Hematopoietic multipotent progenitor cell (in vitro differentiated cells): ENCODE measurements around the gene GART. TPM values are rescaled to one million over a fixed set of nuclear protein-coding genes. Genes with fewer than 3 reads are reported as not detected.
A peak's percentile ranks its signal among the peaks of the same experiment; 100 is the strongest.
"Not testable (repeated sequence)": the region's sequence is repeated elsewhere in the genome, so short reads cannot be mapped to it uniquely, and the experiment has no call there.

Source experiments
- DNase-seq, 3 donors: peaks; one replicate each; pipeline ENCODE4 v3.0.0-alpha.2; 2011 to 2015; ENCODE audit warnings: low read depth in 2 of 3, low spot score in 2 of 3
- total RNA-seq: library from RNA; depleted of rRNA; stranded (reverse); fragments of >200 nt; gene quantifications from one replicate; pipeline ENCODE4 v1.2.3, GENCODE V29; 2012

GART gene
- 37.7 TPM for total RNA-seq

GRCh38 chr21:33541756-33542639 is at the start of gene GART:
Gene GART (minus strand): TSS chr21:33542117. CDS start chr21:33539315, 2,802 bp downstream.
- DNase-seq = peak; percentile 55 to 83 (median 81)

- DNase-seq = peak; percentile 79 to 84 (median 83)
These were observed 46.8 kb upstream of the GART start, which contains the start of gene DONSON for GRCh38 chr21:33588485-33589335. Gene DONSON (minus strand): TSS chr21:33588684. CDS start chr21:33588641, 43 bp downstream.

- peak in 1 of 3 donors; percentile 13 for DNase-seq
These were observed 46.0 kb upstream of the GART start for GRCh38 chr21:33587792-33588484.

- no peak for DNase-seq
These were observed 45.0 kb upstream of the GART start for GRCh38 chr21:33586927-33587326.

- no peak for DNase-seq
These were observed 42.5 kb upstream of the GART start for GRCh38 chr21:33584455-33584854.

- DNase-seq = peak in 1 of 3 donors; percentile 10
These were observed 37.1 kb upstream of the GART start for GRCh38 chr21:33578959-33579542.

- no peak for DNase-seq
These were observed 36.3 kb upstream of the GART start for GRCh38 chr21:33578214-33578613.

GRCh38 chr21:33576741-33577141 is 34.8 kb upstream of the GART start:
- not testable (repeated sequence) for DNase-seq

- no peak for DNase-seq
These were observed 30.4 kb upstream of the GART start for GRCh38 chr21:33572350-33572749.

- DNase-seq = no peak
These were observed 28.1 kb upstream of the GART start for GRCh38 chr21:33569991-33570390.

- DNase-seq = no peak
These were observed 26.5 kb upstream of the GART start for GRCh38 chr21:33568448-33568847.

- DNase-seq = no peak
These were observed 26.0 kb upstream of the GART start for GRCh38 chr21:33567914-33568313.

- DNase-seq = no peak
These were observed 24.6 kb upstream of the GART start for GRCh38 chr21:33566514-33566913.

GRCh38 chr21:33562389-33562788 is 20.5 kb upstream of the GART start:
- no peak for DNase-seq

- DNase-seq = no peak
These were observed 19.5 kb upstream of the GART start for GRCh38 chr21:33561373-33561772.

GRCh38 chr21:33560965-33561364 is 19.0 kb upstream of the GART start:
- DNase-seq = no peak

- DNase-seq = no peak
These were observed 17.9 kb upstream of the GART start for GRCh38 chr21:33559813-33560212.

- DNase-seq = no peak
These were observed 17.0 kb upstream of the GART start for GRCh38 chr21:33558777-33559421.

GRCh38 chr21:33557447-33557846 is 15.5 kb upstream of the GART start:
- no peak for DNase-seq

GRCh38 chr21:33554982-33555344 is 13.0 kb upstream of the GART start:
- DNase-seq = no peak
